DND-41 (cell line): ENCODE data around the gene PLEKHG5.
A peak's percentile ranks its signal among the peaks of the same experiment; 100 is the strongest.

Experiments used
- ATAC-seq: fragments of 200-7000 bp; cut with Tn5 transposase; 3 replicates; pipeline ENCODE4 v1.9.1; 2021; ENCODE audit warnings: low read depth; ENCODE audit not compliant: insufficient read depth
- DNase-seq: peaks from one replicate; pipeline ENCODE4 v3.0.0-alpha.2; 2020
- H2AFZ ChIP-seq: 2 replicates; pipeline ENCODE4 v1.6.0; 2012; ENCODE audit warnings: low read depth, low read length
- H3K27ac ChIP-seq: 2 replicates; pipeline ENCODE4 v1.5.1; 2012; ENCODE audit warnings: low read length, inconsistent platforms
- H3K27me3 ChIP-seq: fragments of 200-600 bp; sonication (generic); 2 replicates; pipeline ENCODE4 v1.6.0; 2012; ENCODE audit warnings: low read length, mild to moderate bottlenecking, inconsistent platforms; ENCODE audit not compliant: insufficient read depth, poor library complexity
- H3K36me3 ChIP-seq: 2 replicates; pipeline ENCODE4 v1.5.1; 2012; ENCODE audit warnings: low read length, inconsistent platforms; ENCODE audit not compliant: insufficient read depth
- H3K4me1 ChIP-seq: 2 replicates; pipeline ENCODE4 v1.5.1; 2012; ENCODE audit warnings: mild to moderate bottlenecking, low read length; ENCODE audit not compliant: insufficient read depth
- H3K4me2 ChIP-seq: 2 replicates; pipeline ENCODE4 v1.6.0; 2012; ENCODE audit warnings: mild to moderate bottlenecking, moderate library complexity, low read length, inconsistent platforms; ENCODE audit not compliant: insufficient read depth
- H3K4me3 ChIP-seq, 2 experiments: fragments of 200-600 bp in 1 of 2; shearing (Covaris generic) in 1 of 2; 2 replicates each; pipeline ENCODE4 v1.5.1; 2012 to 2016; ENCODE audit warnings: inconsistent platforms in 2 of 2, low read length in 2 of 2, mild to moderate bottlenecking in 2 of 2, low read depth in 1 of 2, moderate library complexity in 1 of 2
- H3K79me2 ChIP-seq: 2 replicates; pipeline ENCODE4 v1.6.0; 2012; ENCODE audit warnings: low read length, inconsistent platforms; ENCODE audit not compliant: insufficient read depth
- H3K9ac ChIP-seq: 2 replicates; pipeline ENCODE4 v1.6.0; 2012; ENCODE audit warnings: low read depth, mild to moderate bottlenecking, inconsistent platforms, low read length, moderate library complexity
- H3K9me3 ChIP-seq: 2 replicates; pipeline ENCODE4 v1.5.1; 2012; ENCODE audit warnings: low read length, moderate library complexity, mild to moderate bottlenecking, inconsistent platforms; ENCODE audit not compliant: insufficient read depth, severe bottlenecking
- H4K20me1 ChIP-seq: 2 replicates; pipeline ENCODE4 v1.6.0; 2012; ENCODE audit warnings: low read length; ENCODE audit not compliant: insufficient read depth
- CTCF ChIP-seq: IDR thresholded peaks from 2 replicates; pipeline ENCODE4 v1.5.1; 2012; ENCODE audit warnings: borderline replicate concordance, low read length, moderate library complexity, mild to moderate bottlenecking; ENCODE audit not compliant: poor library complexity, severe bottlenecking; ENCODE audit errors: extremely low read depth
- EZH2 ChIP-seq: IDR thresholded peaks from 3 replicates; pipeline ENCODE4 v1.6.1; 2012; ENCODE audit warnings: borderline replicate concordance, low read depth, mild to moderate bottlenecking, moderate library complexity, low read length, inconsistent platforms; ENCODE audit not compliant: severe bottlenecking

Gene PLEKHG5

GRCh38 chr1:6489383-6489765 is 2.1 kb downstream of the PLEKHG5 start:
- H3K27me3 ChIP-seq, result no peaks in the 10 kb centered on the region
- peaks cover 5% of the 10 kb centered on the region; the same call in 1 of the 2 replicates for H4K20me1 ChIP-seq
- H3K4me2 ChIP-seq, result peak overlapping the region; percentile 97
- H3K9ac ChIP-seq, result peak overlapping the region; percentile 74; the same call in 1 of the 2 replicates
- H2AFZ ChIP-seq, result peak overlapping the region; percentile 89
- H3K4me3 ChIP-seq, result peak overlapping the region in 1 of 2 experiments; percentile 86; a peak in 2 of 4 replicates
- TF ChIP-seq EZH2, result no peak
- TF ChIP-seq CTCF, result no peak
- H3K27ac ChIP-seq, result no peak overlapping the region
- no peaks in the 10 kb centered on the region for H3K9me3 ChIP-seq
- no peaks in the 10 kb centered on the region for H3K36me3 ChIP-seq
- no peak for ATAC-seq
- H3K4me1 ChIP-seq, result peaks cover 36% of the 10 kb centered on the region
- no peak for DNase-seq
- H3K79me2 ChIP-seq, result no peaks in the 10 kb centered on the region

GRCh38 chr1:6488602-6489382 is 2.7 kb downstream of the PLEKHG5 start:
- no peak overlapping the region for H3K4me3 ChIP-seq
- TF ChIP-seq CTCF (no peak), EZH2 (no peak)
- DNase-seq, result no peak
- no peak for ATAC-seq
- H4K20me1 ChIP-seq, result peaks cover 5% of the 10 kb centered on the region; the same call in 1 of the 2 replicates
- no peaks in the 10 kb centered on the region for H3K27me3 ChIP-seq
- H3K79me2 ChIP-seq, result no peaks in the 10 kb centered on the region
- no peak overlapping the region for H2AFZ ChIP-seq
- peaks cover 36% of the 10 kb centered on the region for H3K4me1 ChIP-seq
- no peak overlapping the region for H3K27ac ChIP-seq
- peak overlapping the region; percentile 74; the same call in 1 of the 2 replicates for H3K9ac ChIP-seq
- H3K9me3 ChIP-seq, result no peaks in the 10 kb centered on the region
- H3K4me2 ChIP-seq, result no peak overlapping the region
- H3K36me3 ChIP-seq, result no peaks in the 10 kb centered on the region

- H3K4me1 ChIP-seq, result peaks cover 36% of the 10 kb centered on the region
- no peak overlapping the region for H2AFZ ChIP-seq
- H3K27ac ChIP-seq, result no peak overlapping the region
- DNase-seq (no peak), ATAC-seq (no peak)
- no peaks in the 10 kb centered on the region for H3K36me3 ChIP-seq
- no peaks in the 10 kb centered on the region for H3K9me3 ChIP-seq
- peaks cover 5% of the 10 kb centered on the region; the same call in 1 of the 2 replicates for H4K20me1 ChIP-seq
- TF ChIP-seq CTCF, result no peak
- TF ChIP-seq EZH2, result no peak
- H3K27me3 ChIP-seq, result no peaks in the 10 kb centered on the region
- H3K79me2 ChIP-seq, result no peaks in the 10 kb centered on the region
- H3K4me2 ChIP-seq, result no peak overlapping the region
- H3K4me3 ChIP-seq, result no peak overlapping the region
- no peak overlapping the region for H3K9ac ChIP-seq
These were observed 3.5 kb downstream of the PLEKHG5 start for GRCh38 chr1:6487804-6488484.
